SK-N-SH treated with all-trans-retinoic acid at 6 μM for 48 hours (cell line): ENCODE results near the gene MREG.

Experiments
- ATAC-seq: fragments of 200-7000 bp; cut with Tn5 transposase; 3 replicates; pipeline ENCODE4 v1.9.1; 2020; ENCODE audit warnings: mild to moderate bottlenecking, moderate library complexity
- ARNTL ChIP-seq: fragments of 450-650 bp; formaldehyde crosslinking; IDR thresholded peaks from 2 replicates; pipeline ENCODE4 v1.5.0; 2020; ENCODE audit warnings: low read depth, mild to moderate bottlenecking, moderate library complexity, borderline replicate concordance
- BACH2 ChIP-seq: fragments of 250-450 bp; sonication (Bioruptor Pico); IDR thresholded peaks from 2 replicates; pipeline ENCODE4 v1.9.0; 2021; ENCODE audit warnings: mild to moderate bottlenecking, borderline replicate concordance
- CSDC2 ChIP-seq: fragments of 250-450 bp; sonication (Bioruptor Pico); IDR thresholded peaks from 2 replicates; pipeline ENCODE4 v1.5.0; 2020; ENCODE audit warnings: mild to moderate bottlenecking, moderate library complexity
- CSRNP3 ChIP-seq: fragments of 250-450 bp; sonication (Bioruptor Pico); IDR thresholded peaks from 2 replicates; pipeline ENCODE4 v1.5.1; 2021; ENCODE audit warnings: mild to moderate bottlenecking, moderate library complexity
- ESRRG ChIP-seq: fragments of 250-450 bp; sonication (Bioruptor Pico); IDR thresholded peaks from 2 replicates; pipeline ENCODE4 v1.6.1; 2021; ENCODE audit warnings: mild to moderate bottlenecking
- GLIS3 ChIP-seq: fragments of 250-450 bp; sonication (Bioruptor Pico); IDR thresholded peaks from 2 replicates; pipeline ENCODE4 v1.5.0; 2020; ENCODE audit warnings: mild to moderate bottlenecking, moderate library complexity
- ISL1 ChIP-seq: fragments of 250-450 bp; sonication (Bioruptor Pico); IDR thresholded peaks from 2 replicates; pipeline ENCODE4 v2.1.2; 2022; ENCODE audit warnings: mild to moderate bottlenecking, moderate library complexity
- OSR1 ChIP-seq: fragments of 250-450 bp; sonication (Bioruptor Pico); IDR thresholded peaks from 2 replicates; pipeline ENCODE4 v1.8.0; 2022; ENCODE audit warnings: moderate library complexity, mild to moderate bottlenecking, inconsistent platforms
- PPARA ChIP-seq: fragments of 250-450 bp; sonication (Bioruptor Pico); IDR thresholded peaks from 2 replicates; pipeline ENCODE4 v1.5.0; 2020; ENCODE audit warnings: mild to moderate bottlenecking, borderline replicate concordance
- SNAI2 ChIP-seq: fragments of 250-450 bp; sonication (Bioruptor Pico); IDR thresholded peaks from 2 replicates; pipeline ENCODE4 v1.5.0; 2020; ENCODE audit warnings: mild to moderate bottlenecking, moderate library complexity
- TOX ChIP-seq: fragments of 250-450 bp; sonication (Bioruptor Pico); IDR thresholded peaks from 2 replicates; pipeline ENCODE4 v1.8.0; 2021; ENCODE audit warnings: mild to moderate bottlenecking, moderate library complexity, borderline replicate concordance
- TSHZ2 ChIP-seq: fragments of 250-450 bp; sonication (Bioruptor Pico); IDR thresholded peaks from 2 replicates; pipeline ENCODE4 v1.5.0; 2020; ENCODE audit warnings: mild to moderate bottlenecking, moderate library complexity
- ZC3H10 ChIP-seq: fragments of 250-450 bp; sonication (Bioruptor Pico); IDR thresholded peaks from 2 replicates; pipeline ENCODE4 v1.5.1; 2021; ENCODE audit warnings: mild to moderate bottlenecking, moderate library complexity
- ZFP30 ChIP-seq: fragments of 450-650 bp; formaldehyde crosslinking; IDR thresholded peaks from 2 replicates; pipeline ENCODE4 v1.5.0; 2022; ENCODE audit warnings: mild to moderate bottlenecking, moderate library complexity
- ZNF565 ChIP-seq: fragments of 450-650 bp; formaldehyde crosslinking; conservative IDR thresholded peaks from 2 replicates; pipeline ENCODE4 v1.5.0; 2020; ENCODE audit warnings: low read depth, mild to moderate bottlenecking, moderate library complexity
- TF ChIP-seq, protein P1 (sequence below): fragments of 250-450 bp; sonication (Bioruptor Pico); IDR thresholded peaks from 2 replicates; pipeline ENCODE4 v1.8.0; 2021; ENCODE audit warnings: low read depth, mild to moderate bottlenecking, moderate library complexity, borderline replicate concordance
- TF ChIP-seq, protein P2 (sequence below): fragments of 250-450 bp; sonication (Bioruptor Pico); IDR thresholded peaks from 2 replicates; pipeline ENCODE4 v1.5.1; 2020; ENCODE audit warnings: low read depth, mild to moderate bottlenecking, moderate library complexity

Gene MREG

GRCh38 chr2:215982465-215982875 lies 30.9 kb downstream of the MREG start (continued):
- no peak for TF ChIP-seq TSHZ2 (CRISPR knock-in tag)
- no peak for TF ChIP-seq ZFP30 (CRISPR knock-in tag)
- TF ChIP-seq BACH2 = no peak
- no peak for TF ChIP-seq TOX (CRISPR knock-in tag)
- no peak for TF ChIP-seq ZNF565 (CRISPR knock-in tag)
- TF ChIP-seq ARNTL (CRISPR knock-in tag) = no peak
- TF ChIP-seq GLIS3 (CRISPR knock-in tag) = no peak

DNA sequence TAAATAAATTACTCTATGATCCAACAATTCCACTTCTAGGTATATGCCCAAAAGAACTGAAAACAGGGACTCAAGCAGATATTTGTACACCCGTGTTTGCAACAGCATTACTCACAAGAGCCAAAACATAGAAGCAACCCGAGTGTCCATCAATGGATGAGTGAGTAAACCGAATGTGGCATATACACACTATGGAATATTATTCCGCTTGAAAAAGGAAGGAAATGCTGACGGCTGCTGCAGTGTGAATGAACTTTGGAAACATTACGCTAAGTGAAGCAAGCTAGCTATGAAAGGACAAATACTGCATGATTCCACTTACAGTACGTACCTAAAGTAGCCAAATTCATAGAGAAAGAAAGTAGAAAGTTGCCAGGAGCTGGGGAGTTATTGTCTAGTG lies 32.2 kb downstream of the MREG start:
- no peak for TF ChIP-seq ZC3H10 (CRISPR knock-in tag)
- TF ChIP-seq BACH2 = no peak
- TF ChIP-seq ESRRG (CRISPR knock-in tag) = no peak
- no peak for ATAC-seq

DNA sequence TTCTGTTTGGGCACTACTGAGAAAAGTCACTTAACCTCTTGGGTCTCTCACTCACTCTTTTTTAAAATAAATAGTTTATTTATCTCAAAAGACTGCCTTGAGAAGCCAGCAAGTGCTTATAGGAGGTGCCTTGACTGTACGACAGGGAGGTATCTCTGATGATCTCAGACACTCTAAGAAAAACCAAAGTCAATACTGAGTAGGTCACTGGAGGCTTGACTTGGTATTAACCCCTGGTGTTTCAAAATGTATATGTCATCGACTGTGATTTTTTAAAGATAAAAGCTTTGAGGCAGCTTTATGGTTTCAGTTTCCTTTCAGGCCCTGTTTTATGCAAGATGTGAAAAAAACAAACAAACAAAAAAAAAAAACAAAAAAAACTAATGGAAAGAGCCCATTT lies 33.7 kb downstream of the MREG start:
- TF ChIP-seq ARNTL (CRISPR knock-in tag) (no peak), ISL1 (CRISPR knock-in tag) (no peak), CSDC2 (CRISPR knock-in tag) (no peak), SNAI2 (CRISPR knock-in tag) (no peak), CSRNP3 (CRISPR knock-in tag) (no peak), OSR1 (no peak)
- TF ChIP-seq, protein P1, sequence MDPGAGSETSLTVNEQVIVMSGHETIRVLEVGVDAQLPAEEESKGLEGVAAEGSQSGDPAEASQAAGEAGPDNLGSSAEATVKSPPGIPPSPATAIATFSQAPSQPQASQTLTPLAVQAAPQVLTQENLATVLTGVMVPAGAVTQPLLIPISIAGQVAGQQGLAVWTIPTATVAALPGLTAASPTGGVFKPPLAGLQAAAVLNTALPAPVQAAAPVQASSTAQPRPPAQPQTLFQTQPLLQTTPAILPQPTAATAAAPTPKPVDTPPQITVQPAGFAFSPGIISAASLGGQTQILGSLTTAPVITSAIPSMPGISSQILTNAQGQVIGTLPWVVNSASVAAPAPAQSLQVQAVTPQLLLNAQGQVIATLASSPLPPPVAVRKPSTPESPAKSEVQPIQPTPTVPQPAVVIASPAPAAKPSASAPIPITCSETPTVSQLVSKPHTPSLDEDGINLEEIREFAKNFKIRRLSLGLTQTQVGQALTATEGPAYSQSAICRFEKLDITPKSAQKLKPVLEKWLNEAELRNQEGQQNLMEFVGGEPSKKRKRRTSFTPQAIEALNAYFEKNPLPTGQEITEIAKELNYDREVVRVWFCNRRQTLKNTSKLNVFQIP (CRISPR knock-in tag) = no peak
- TF ChIP-seq, protein P2, sequence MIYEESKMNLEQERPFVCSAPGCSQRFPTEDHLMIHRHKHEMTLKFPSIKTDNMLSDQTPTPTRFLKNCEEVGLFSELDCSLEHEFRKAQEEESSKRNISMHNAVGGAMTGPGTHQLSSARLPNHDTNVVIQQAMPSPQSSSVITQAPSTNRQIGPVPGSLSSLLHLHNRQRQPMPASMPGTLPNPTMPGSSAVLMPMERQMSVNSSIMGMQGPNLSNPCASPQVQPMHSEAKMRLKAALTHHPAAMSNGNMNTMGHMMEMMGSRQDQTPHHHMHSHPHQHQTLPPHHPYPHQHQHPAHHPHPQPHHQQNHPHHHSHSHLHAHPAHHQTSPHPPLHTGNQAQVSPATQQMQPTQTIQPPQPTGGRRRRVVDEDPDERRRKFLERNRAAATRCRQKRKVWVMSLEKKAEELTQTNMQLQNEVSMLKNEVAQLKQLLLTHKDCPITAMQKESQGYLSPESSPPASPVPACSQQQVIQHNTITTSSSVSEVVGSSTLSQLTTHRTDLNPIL = no peak
- ATAC-seq = no peak

- no peak for ATAC-seq
- TF ChIP-seq, protein P1 (CRISPR knock-in tag) = no peak
- no peak for TF ChIP-seq BACH2
- TF ChIP-seq PPARA = no peak
- no peak for TF ChIP-seq ISL1 (CRISPR knock-in tag)
Observed at GRCh38 chr2:215974700-215975429, 38.5 kb downstream of the MREG start.
